GM23338 (cell line): ENCODE data around the gene CPTP. TPM values are rescaled to one million over a fixed set of nuclear protein-coding genes. Genes with fewer than 3 reads are reported as not detected.

Experiments
- ATAC-seq: fragments of 200-7000 bp; cut with Tn5 transposase; 3 replicates; pipeline ENCODE4 v1.9.1; 2020
- DNase-seq: peaks from one replicate; pipeline ENCODE4 v3.0.0-alpha.2; 2015; ENCODE audit warnings: low spot score
- H2AFZ ChIP-seq: fragments of 200-600 bp; sonication (generic); 2 replicates; pipeline ENCODE4 v1.8.0; 2016; ENCODE audit warnings: antibody characterized with exemption, mild to moderate bottlenecking, moderate library complexity
- H3F3A ChIP-seq: fragments of 200-600 bp; sonication (generic); replicated peaks from 2 replicates; pipeline ENCODE4 v1.8.0; 2017; ENCODE audit warnings: antibody characterized with exemption, mixed run types, low read depth
- H3K27ac ChIP-seq: fragments of 200-600 bp; sonication (generic); 2 replicates; pipeline ENCODE4 v1.6.1; 2016; ENCODE audit warnings: low read depth
- H3K27me3 ChIP-seq: fragments of 200-600 bp; sonication (generic); 2 replicates; pipeline ENCODE4 v1.8.0; 2016; ENCODE audit warnings: mild to moderate bottlenecking, mixed run types, moderate library complexity; ENCODE audit not compliant: insufficient read depth
- H3K36me3 ChIP-seq: fragments of 200-600 bp; sonication (generic); 2 replicates; pipeline ENCODE4 v1.8.0; 2016; ENCODE audit warnings: mild to moderate bottlenecking; ENCODE audit not compliant: insufficient read depth
- H3K4me1 ChIP-seq: fragments of 200-600 bp; sonication (generic); 2 replicates; pipeline ENCODE4 v1.8.0; 2016; ENCODE audit warnings: mild to moderate bottlenecking, moderate library complexity; ENCODE audit not compliant: insufficient read depth
- H3K4me2 ChIP-seq: fragments of 200-600 bp; sonication (generic); 2 replicates; pipeline ENCODE4 v1.7.1; 2017; ENCODE audit warnings: mixed run types
- H3K4me3 ChIP-seq: fragments of 200-600 bp; sonication (generic); 2 replicates; pipeline ENCODE4 v1.6.1; 2016; ENCODE audit warnings: mixed run types
- H3K79me2 ChIP-seq: fragments of 200-600 bp; sonication (generic); replicated peaks from 2 replicates; pipeline ENCODE4 v1.8.0; 2017; ENCODE audit warnings: mild to moderate bottlenecking; ENCODE audit not compliant: insufficient read depth
- H3K9me2 ChIP-seq: fragments of 200-600 bp; sonication (generic); 2 replicates; pipeline ENCODE4 v1.8.0; 2017; ENCODE audit not compliant: insufficient read depth
- H4K20me1 ChIP-seq: fragments of 200-600 bp; sonication (generic); replicated peaks from 2 replicates; pipeline ENCODE4 v1.8.0; 2017; ENCODE audit warnings: mild to moderate bottlenecking; ENCODE audit not compliant: insufficient read depth
- H3K27ac Mint-ChIP-seq: 2 replicates; pipeline ENCODE4 v1.8.0; 2020; ENCODE audit warnings: inconsistent platforms, mild to moderate bottlenecking, moderate library complexity, mixed read lengths
- H3K27me3 Mint-ChIP-seq: 3 replicates; pipeline ENCODE4 v1.8.0; 2022; ENCODE audit warnings: low read depth, mild to moderate bottlenecking, moderate library complexity, mixed read lengths, inconsistent platforms; ENCODE audit not compliant: insufficient read depth, poor library complexity
- H3K36me3 Mint-ChIP-seq: 3 replicates; pipeline ENCODE4 v1.8.0; 2021; ENCODE audit warnings: low read depth, mild to moderate bottlenecking, inconsistent platforms, moderate library complexity, mixed read lengths
- H3K4me1 Mint-ChIP-seq: 3 replicates; pipeline ENCODE4 v1.8.0; 2020; ENCODE audit warnings: mild to moderate bottlenecking, inconsistent platforms, mixed read lengths
- H3K4me3 Mint-ChIP-seq: 3 replicates; pipeline ENCODE4 v1.8.0; 2021; ENCODE audit warnings: moderate library complexity, mild to moderate bottlenecking, inconsistent platforms, mixed read lengths
- H3K9me3 Mint-ChIP-seq: 3 replicates; pipeline ENCODE4 v1.8.0; 2020; ENCODE audit warnings: moderate library complexity, mild to moderate bottlenecking, inconsistent platforms, mixed read lengths
- CREB1 ChIP-seq: fragments of 250-450 bp; sonication (Bioruptor Pico); IDR thresholded peaks from 2 replicates; pipeline ENCODE4 v1.5.0; 2020; ENCODE audit warnings: low read depth, mild to moderate bottlenecking, moderate library complexity
- EZH2phosphoT487 ChIP-seq: fragments of 200-600 bp; sonication (generic); IDR thresholded peaks from one replicate; pipeline ENCODE4 v1.8.1; 2018; ENCODE audit warnings: antibody characterized with exemption; ENCODE audit not compliant: unreplicated experiment
- JUNB ChIP-seq: IDR thresholded peaks from one replicate; pipeline ENCODE4 v1.6.1; 2016; ENCODE audit warnings: antibody characterized with exemption; ENCODE audit not compliant: unreplicated experiment
- POLR2AphosphoS5 ChIP-seq: IDR thresholded peaks from 2 replicates; pipeline ENCODE4 v1.6.1; 2016; ENCODE audit warnings: antibody characterized with exemption, low read depth
- STAT1 ChIP-seq: IDR thresholded peaks from one replicate; pipeline ENCODE4 v1.6.1; 2016; ENCODE audit warnings: antibody characterized with exemption; ENCODE audit not compliant: unreplicated experiment
- ZNF331 ChIP-seq: fragments of 250-450 bp; sonication (Bioruptor Pico); IDR thresholded peaks from 2 replicates; pipeline ENCODE4 v1.5.0; 2020; ENCODE audit warnings: low read depth, mild to moderate bottlenecking, moderate library complexity
- polyA plus RNA-seq: library from polyadenylated mRNA; unstranded; fragments of >200 nt; fragmentation: Nextera tagmentation; extraction: Ambion mirVana; gene quantifications from 2 replicates; pipeline ENCODE4 v1.2.1, GENCODE V29; 2016
- total RNA-seq: library from RNA; depleted of rRNA; stranded (reverse); fragments of >200 nt; shearing (Covaris generic); gene quantifications from 2 replicates; pipeline ENCODE4 v1.2.3, GENCODE V29; 2014
- TF ChIP-seq, protein P1 (sequence below), 2 experiments: fragments of 200-600 bp in 1 of 2; sonication (generic) in 1 of 2; conservative IDR thresholded peaks; 2 replicates each; pipeline versions ENCODE4 v1.5.1 to v1.6.1; 2016 to 2017; ENCODE audit warnings: antibody characterized with exemption in 2 of 2, low read depth in 2 of 2, mild to moderate bottlenecking in 2 of 2, moderate library complexity in 1 of 2
- TF ChIP-seq, protein P2 (sequence below): fragments of 250-450 bp; sonication (Bioruptor Pico); IDR thresholded peaks from 2 replicates; pipeline ENCODE4 v1.5.0; 2020; ENCODE audit warnings: mild to moderate bottlenecking, moderate library complexity
- TF ChIP-seq, protein P3 (sequence below): IDR thresholded peaks from one replicate; pipeline ENCODE4 v1.6.1; 2018; ENCODE audit warnings: antibody characterized with exemption; ENCODE audit not compliant: unreplicated experiment
- TF ChIP-seq, protein P4 (sequence below): IDR thresholded peaks from 2 replicates; pipeline ENCODE4 v1.6.1; 2016; ENCODE audit warnings: antibody characterized with exemption

CPTP gene
- total and polyA plus RNA-seq, 2 experiments from 2014 or later: 8.1 to 13.5 TPM

DNA sequence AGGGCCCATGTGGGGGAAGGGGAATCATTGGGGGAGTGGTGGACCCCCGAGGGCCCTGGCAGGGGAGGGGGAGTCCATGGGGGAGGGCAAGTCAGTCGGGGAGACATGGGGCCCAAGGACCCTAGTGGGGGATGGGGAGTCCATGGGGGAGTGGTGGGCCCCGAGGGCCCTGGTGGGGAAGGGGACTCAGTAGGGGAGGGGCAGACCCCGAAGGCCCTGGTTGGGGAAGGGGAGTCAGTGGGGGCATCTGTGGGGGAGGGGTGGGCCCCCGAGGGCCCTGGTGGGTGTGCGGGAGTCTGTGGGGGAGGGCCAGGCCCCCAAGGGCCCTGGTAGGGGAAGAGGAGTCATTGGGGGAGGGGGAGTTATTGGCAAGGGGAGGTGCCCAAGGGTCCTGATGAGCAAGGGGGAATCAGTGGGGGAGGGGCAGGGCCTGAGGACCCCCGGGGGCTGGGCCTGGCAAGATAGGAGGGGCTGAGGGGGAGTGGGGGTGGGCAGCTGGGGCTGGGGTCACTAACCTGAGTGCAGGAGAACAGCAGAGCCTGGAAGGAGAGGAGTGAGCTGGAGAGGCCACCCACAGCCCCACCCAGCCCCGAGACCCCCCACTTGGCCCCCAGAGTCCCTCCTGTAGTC is 31.7 kb downstream of the CPTP start:
- Mint-ChIP-seq H3K36me3 (no peaks in the 10 kb centered on the region), H3K4me3 (no peak overlapping the region), H3K4me1 (peaks cover 37% of the 10 kb centered on the region), H3K27me3 (peaks cover 42% of the 10 kb centered on the region), H3K27ac (no peak overlapping the region), H3K9me3 (no peaks in the 10 kb centered on the region; the same call in 2 of the 3 replicates)
- Histone ChIP-seq H3K27me3 (peaks cover 28% of the 10 kb centered on the region), H3K4me2 (no peak overlapping the region), H2AFZ (no peak overlapping the region), H3K27ac (no peak overlapping the region), H3K4me1 (peaks cover 32% of the 10 kb centered on the region), H3K4me3 (no peak overlapping the region), H3K79me2 (no peaks in the 10 kb centered on the region), H3K9me2 (no peaks in the 10 kb centered on the region), H3F3A (peaks cover 31% of the 10 kb centered on the region), H3K36me3 (no peaks in the 10 kb centered on the region), H4K20me1 (no peaks in the 10 kb centered on the region; the same call in 1 of the 2 replicates)
- no peak for ATAC-seq
- DNase-seq: no peak
- TF ChIP-seq STAT1 (no peak), JUNB (no peak), POLR2AphosphoS5 (no peak), CREB1 (CRISPR knock-in tag) (no peak), ZNF331 (no peak), EZH2phosphoT487 (no peak)
- TF ChIP-seq, protein P1, sequence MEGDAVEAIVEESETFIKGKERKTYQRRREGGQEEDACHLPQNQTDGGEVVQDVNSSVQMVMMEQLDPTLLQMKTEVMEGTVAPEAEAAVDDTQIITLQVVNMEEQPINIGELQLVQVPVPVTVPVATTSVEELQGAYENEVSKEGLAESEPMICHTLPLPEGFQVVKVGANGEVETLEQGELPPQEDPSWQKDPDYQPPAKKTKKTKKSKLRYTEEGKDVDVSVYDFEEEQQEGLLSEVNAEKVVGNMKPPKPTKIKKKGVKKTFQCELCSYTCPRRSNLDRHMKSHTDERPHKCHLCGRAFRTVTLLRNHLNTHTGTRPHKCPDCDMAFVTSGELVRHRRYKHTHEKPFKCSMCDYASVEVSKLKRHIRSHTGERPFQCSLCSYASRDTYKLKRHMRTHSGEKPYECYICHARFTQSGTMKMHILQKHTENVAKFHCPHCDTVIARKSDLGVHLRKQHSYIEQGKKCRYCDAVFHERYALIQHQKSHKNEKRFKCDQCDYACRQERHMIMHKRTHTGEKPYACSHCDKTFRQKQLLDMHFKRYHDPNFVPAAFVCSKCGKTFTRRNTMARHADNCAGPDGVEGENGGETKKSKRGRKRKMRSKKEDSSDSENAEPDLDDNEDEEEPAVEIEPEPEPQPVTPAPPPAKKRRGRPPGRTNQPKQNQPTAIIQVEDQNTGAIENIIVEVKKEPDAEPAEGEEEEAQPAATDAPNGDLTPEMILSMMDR (conservative IDR thresholded peaks at IDR 0.05; ENCODE audit: low read depth in 2 of 2): no peak
- TF ChIP-seq, protein P2, sequence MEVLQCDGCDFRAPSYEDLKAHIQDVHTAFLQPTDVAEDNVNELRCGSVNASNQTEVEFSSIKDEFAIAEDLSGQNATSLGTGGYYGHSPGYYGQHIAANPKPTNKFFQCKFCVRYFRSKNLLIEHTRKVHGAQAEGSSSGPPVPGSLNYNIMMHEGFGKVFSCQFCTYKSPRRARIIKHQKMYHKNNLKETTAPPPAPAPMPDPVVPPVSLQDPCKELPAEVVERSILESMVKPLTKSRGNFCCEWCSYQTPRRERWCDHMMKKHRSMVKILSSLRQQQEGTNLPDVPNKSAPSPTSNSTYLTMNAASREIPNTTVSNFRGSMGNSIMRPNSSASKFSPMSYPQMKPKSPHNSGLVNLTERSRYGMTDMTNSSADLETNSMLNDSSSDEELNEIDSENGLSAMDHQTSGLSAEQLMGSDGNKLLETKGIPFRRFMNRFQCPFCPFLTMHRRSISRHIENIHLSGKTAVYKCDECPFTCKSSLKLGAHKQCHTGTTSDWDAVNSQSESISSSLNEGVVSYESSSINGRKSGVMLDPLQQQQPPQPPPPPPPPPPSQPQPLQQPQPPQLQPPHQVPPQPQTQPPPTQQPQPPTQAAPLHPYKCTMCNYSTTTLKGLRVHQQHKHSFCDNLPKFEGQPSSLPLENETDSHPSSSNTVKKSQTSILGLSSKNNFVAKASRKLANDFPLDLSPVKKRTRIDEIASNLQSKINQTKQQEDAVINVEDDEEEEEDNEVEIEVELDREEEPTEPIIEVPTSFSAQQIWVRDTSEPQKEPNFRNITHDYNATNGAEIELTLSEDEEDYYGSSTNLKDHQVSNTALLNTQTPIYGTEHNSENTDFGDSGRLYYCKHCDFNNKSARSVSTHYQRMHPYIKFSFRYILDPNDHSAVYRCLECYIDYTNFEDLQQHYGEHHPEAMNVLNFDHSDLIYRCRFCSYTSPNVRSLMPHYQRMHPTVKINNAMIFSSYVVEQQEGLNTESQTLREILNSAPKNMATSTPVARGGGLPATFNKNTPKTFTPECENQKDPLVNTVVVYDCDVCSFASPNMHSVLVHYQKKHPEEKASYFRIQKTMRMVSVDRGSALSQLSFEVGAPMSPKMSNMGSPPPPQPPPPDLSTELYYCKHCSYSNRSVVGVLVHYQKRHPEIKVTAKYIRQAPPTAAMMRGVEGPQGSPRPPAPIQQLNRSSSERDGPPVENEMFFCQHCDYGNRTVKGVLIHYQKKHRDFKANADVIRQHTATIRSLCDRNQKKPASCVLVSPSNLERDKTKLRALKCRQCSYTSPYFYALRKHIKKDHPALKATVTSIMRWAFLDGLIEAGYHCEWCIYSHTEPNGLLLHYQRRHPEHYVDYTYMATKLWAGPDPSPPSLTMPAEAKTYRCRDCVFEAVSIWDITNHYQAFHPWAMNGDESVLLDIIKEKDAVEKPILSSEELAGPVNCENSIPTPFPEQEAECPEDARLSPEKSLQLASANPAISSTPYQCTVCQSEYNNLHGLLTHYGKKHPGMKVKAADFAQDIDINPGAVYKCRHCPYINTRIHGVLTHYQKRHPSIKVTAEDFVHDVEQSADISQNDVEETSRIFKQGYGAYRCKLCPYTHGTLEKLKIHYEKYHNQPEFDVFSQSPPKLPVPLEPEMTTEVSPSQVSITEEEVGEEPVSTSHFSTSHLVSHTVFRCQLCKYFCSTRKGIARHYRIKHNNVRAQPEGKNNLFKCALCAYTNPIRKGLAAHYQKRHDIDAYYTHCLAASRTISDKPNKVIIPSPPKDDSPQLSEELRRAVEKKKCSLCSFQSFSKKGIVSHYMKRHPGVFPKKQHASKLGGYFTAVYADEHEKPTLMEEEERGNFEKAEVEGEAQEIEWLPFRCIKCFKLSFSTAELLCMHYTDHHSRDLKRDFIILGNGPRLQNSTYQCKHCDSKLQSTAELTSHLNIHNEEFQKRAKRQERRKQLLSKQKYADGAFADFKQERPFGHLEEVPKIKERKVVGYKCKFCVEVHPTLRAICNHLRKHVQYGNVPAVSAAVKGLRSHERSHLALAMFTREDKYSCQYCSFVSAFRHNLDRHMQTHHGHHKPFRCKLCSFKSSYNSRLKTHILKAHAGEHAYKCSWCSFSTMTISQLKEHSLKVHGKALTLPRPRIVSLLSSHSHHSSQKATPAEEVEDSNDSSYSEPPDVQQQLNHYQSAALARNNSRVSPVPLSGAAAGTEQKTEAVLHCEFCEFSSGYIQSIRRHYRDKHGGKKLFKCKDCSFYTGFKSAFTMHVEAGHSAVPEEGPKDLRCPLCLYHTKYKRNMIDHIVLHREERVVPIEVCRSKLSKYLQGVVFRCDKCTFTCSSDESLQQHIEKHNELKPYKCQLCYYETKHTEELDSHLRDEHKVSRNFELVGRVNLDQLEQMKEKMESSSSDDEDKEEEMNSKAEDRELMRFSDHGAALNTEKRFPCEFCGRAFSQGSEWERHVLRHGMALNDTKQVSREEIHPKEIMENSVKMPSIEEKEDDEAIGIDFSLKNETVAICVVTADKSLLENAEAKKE: no peak
- TF ChIP-seq, protein P3, sequence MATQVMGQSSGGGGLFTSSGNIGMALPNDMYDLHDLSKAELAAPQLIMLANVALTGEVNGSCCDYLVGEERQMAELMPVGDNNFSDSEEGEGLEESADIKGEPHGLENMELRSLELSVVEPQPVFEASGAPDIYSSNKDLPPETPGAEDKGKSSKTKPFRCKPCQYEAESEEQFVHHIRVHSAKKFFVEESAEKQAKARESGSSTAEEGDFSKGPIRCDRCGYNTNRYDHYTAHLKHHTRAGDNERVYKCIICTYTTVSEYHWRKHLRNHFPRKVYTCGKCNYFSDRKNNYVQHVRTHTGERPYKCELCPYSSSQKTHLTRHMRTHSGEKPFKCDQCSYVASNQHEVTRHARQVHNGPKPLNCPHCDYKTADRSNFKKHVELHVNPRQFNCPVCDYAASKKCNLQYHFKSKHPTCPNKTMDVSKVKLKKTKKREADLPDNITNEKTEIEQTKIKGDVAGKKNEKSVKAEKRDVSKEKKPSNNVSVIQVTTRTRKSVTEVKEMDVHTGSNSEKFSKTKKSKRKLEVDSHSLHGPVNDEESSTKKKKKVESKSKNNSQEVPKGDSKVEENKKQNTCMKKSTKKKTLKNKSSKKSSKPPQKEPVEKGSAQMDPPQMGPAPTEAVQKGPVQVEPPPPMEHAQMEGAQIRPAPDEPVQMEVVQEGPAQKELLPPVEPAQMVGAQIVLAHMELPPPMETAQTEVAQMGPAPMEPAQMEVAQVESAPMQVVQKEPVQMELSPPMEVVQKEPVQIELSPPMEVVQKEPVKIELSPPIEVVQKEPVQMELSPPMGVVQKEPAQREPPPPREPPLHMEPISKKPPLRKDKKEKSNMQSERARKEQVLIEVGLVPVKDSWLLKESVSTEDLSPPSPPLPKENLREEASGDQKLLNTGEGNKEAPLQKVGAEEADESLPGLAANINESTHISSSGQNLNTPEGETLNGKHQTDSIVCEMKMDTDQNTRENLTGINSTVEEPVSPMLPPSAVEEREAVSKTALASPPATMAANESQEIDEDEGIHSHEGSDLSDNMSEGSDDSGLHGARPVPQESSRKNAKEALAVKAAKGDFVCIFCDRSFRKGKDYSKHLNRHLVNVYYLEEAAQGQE: no peak
- TF ChIP-seq, protein P4, sequence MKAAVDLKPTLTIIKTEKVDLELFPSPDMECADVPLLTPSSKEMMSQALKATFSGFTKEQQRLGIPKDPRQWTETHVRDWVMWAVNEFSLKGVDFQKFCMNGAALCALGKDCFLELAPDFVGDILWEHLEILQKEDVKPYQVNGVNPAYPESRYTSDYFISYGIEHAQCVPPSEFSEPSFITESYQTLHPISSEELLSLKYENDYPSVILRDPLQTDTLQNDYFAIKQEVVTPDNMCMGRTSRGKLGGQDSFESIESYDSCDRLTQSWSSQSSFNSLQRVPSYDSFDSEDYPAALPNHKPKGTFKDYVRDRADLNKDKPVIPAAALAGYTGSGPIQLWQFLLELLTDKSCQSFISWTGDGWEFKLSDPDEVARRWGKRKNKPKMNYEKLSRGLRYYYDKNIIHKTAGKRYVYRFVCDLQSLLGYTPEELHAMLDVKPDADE: no peak
